Uterus (tissue), 2 donors: ENCODE measurements around the gene DCST1.

Experiments
- CTCF ChIP-seq, 4 experiments: fragments of 200-600 bp in 2 of 4; fragments of 450-650 bp in 2 of 4; sonication (generic) in 2 of 4; IDR thresholded peaks; one replicate each; pipeline ENCODE4 v1.5.1; 2016 to 2019; ENCODE audit warnings: antibody characterized with exemption in 4 of 4, mild to moderate bottlenecking in 2 of 4, moderate library complexity in 1 of 4
- POLR2A ChIP-seq, 2 donors: fragments of 450-650 bp; IDR thresholded peaks; one replicate each; pipeline ENCODE4 v1.6.1; 2016; ENCODE audit warnings: antibody characterized with exemption in 2 of 2, mild to moderate bottlenecking in 1 of 2, moderate library complexity in 1 of 2

- TF ChIP-seq CTCF (IDR thresholded peaks at IDR 0.05) (no peak), POLR2A (IDR thresholded peaks at IDR 0.05) (no peak)
Measured at GRCh38 chr1:154988058-154988954, 45.3 kb upstream of the DCST1 start.
